Measurements from ENCODE around the gene INTS15.

The INTS15 gene

GRCh38 chr7:6639627-6640026, 49.8 kb downstream of the INTS15 start:
- no peaks in the 10 kb centered on the region for H3K27me3 ChIP-seq (ENCODE audit: insufficient read depth, low read length, poor library complexity, severe bottlenecking)
- H3K79me2 ChIP-seq (ENCODE audit: insufficient read depth, low read length): peaks cover 49% of the 10 kb centered on the region
- no peaks in the 10 kb centered on the region for H3K9me3 ChIP-seq (ENCODE audit: insufficient read depth, low read depth, low read length)
- H3F3A ChIP-seq (ENCODE audit: low read depth): no peaks in the 10 kb centered on the region
- no peaks in the 10 kb centered on the region for H3K9me2 ChIP-seq (replicated peaks; ENCODE audit: low read depth, low read length)
- TF ChIP-seq CTCF (conservative IDR thresholded peaks at IDR 0.05; ENCODE audit: low read length) (no peak), EZH2phosphoT487 (IDR thresholded peaks at IDR 0.05; ENCODE audit: borderline replicate concordance) (no peak)
- H3K4me3 ChIP-seq (ENCODE audit: low read length, poor library complexity, severe bottlenecking): peak overlapping the region; percentile 88
- peaks cover 32% of the 10 kb centered on the region; the same call in 1 of the 2 replicates for H3K36me3 ChIP-seq (ENCODE audit: insufficient read depth, low read length)
- H3K9ac ChIP-seq (ENCODE audit: low read depth, low read length, poor library complexity, severe bottlenecking): peak overlapping the region; percentile 89
- H2AFZ ChIP-seq (ENCODE audit: low read length): no peak overlapping the region
- H3K4me2 ChIP-seq (ENCODE audit: low read depth, low read length, poor library complexity, severe bottlenecking): peak overlapping the region; percentile 80
- H4K20me1 ChIP-seq (ENCODE audit: insufficient read depth, low read length, poor library complexity, severe bottlenecking): peaks cover 33% of the 10 kb centered on the region
- peaks cover 32% of the 10 kb centered on the region for H3K4me1 ChIP-seq (ENCODE audit: insufficient read depth, low read length, poor library complexity, severe bottlenecking)

- no peak overlapping the region for H3K9ac ChIP-seq (ENCODE audit: low read depth, low read length, poor library complexity, severe bottlenecking)
- H3K4me3 ChIP-seq (ENCODE audit: low read length, poor library complexity, severe bottlenecking): peak overlapping the region; percentile 88
- peak overlapping the region; percentile 80 for H3K4me2 ChIP-seq (ENCODE audit: low read depth, low read length, poor library complexity, severe bottlenecking)
- no peak overlapping the region for H2AFZ ChIP-seq (ENCODE audit: low read length)
- TF ChIP-seq EZH2phosphoT487 (IDR thresholded peaks at IDR 0.05; ENCODE audit: borderline replicate concordance): no peak
- no peak for TF ChIP-seq CTCF (conservative IDR thresholded peaks at IDR 0.05; ENCODE audit: low read length)
- H3F3A ChIP-seq (ENCODE audit: low read depth): no peaks in the 10 kb centered on the region
- H4K20me1 ChIP-seq (ENCODE audit: insufficient read depth, low read length, poor library complexity, severe bottlenecking): peaks cover 33% of the 10 kb centered on the region
- H3K9me2 ChIP-seq (replicated peaks; ENCODE audit: low read depth, low read length): no peaks in the 10 kb centered on the region
- peaks cover 38% of the 10 kb centered on the region; the same call in 1 of the 2 replicates for H3K36me3 ChIP-seq (ENCODE audit: insufficient read depth, low read length)
- H3K79me2 ChIP-seq (ENCODE audit: insufficient read depth, low read length): peaks cover 49% of the 10 kb centered on the region
- H3K9me3 ChIP-seq (ENCODE audit: insufficient read depth, low read depth, low read length): no peaks in the 10 kb centered on the region
- H3K4me1 ChIP-seq (ENCODE audit: insufficient read depth, low read length, poor library complexity, severe bottlenecking): peaks cover 32% of the 10 kb centered on the region
- H3K27me3 ChIP-seq (ENCODE audit: insufficient read depth, low read length, poor library complexity, severe bottlenecking): no peaks in the 10 kb centered on the region
Observed at GRCh38 chr7:6640246-6640721, 50.5 kb downstream of the INTS15 start.

- H3K4me3 ChIP-seq (ENCODE audit: low read length, poor library complexity, severe bottlenecking): no peak overlapping the region
- no peak overlapping the region for H3K9ac ChIP-seq (ENCODE audit: low read depth, low read length, poor library complexity, severe bottlenecking)
- H3K27me3 ChIP-seq (ENCODE audit: insufficient read depth, low read length, poor library complexity, severe bottlenecking): no peaks in the 10 kb centered on the region
- no peaks in the 10 kb centered on the region for H3K9me2 ChIP-seq (replicated peaks; ENCODE audit: low read depth, low read length)
- H3K9me3 ChIP-seq (ENCODE audit: insufficient read depth, low read depth, low read length): no peaks in the 10 kb centered on the region
- H2AFZ ChIP-seq (ENCODE audit: low read length): no peak overlapping the region
- peaks cover 29% of the 10 kb centered on the region for H3K4me1 ChIP-seq (ENCODE audit: insufficient read depth, low read length, poor library complexity, severe bottlenecking)
- peaks cover 33% of the 10 kb centered on the region for H4K20me1 ChIP-seq (ENCODE audit: insufficient read depth, low read length, poor library complexity, severe bottlenecking)
- H3K79me2 ChIP-seq (ENCODE audit: insufficient read depth, low read length): peaks cover 46% of the 10 kb centered on the region
- H3F3A ChIP-seq (ENCODE audit: low read depth): no peaks in the 10 kb centered on the region
- TF ChIP-seq EZH2phosphoT487 (IDR thresholded peaks at IDR 0.05; ENCODE audit: borderline replicate concordance): no peak
- TF ChIP-seq CTCF (conservative IDR thresholded peaks at IDR 0.05; ENCODE audit: low read length): no peak
- peak overlapping the region; percentile 80 for H3K4me2 ChIP-seq (ENCODE audit: low read depth, low read length, poor library complexity, severe bottlenecking)
- peaks cover 44% of the 10 kb centered on the region; the same call in 1 of the 2 replicates for H3K36me3 ChIP-seq (ENCODE audit: insufficient read depth, low read length)
Observed at GRCh38 chr7:6641305-6642035, 51.6 kb downstream of the INTS15 start.
